IPS DF 19.7 (cell line): Measurements from ENCODE around the gene HDAC9.

Experiments
- DNase-seq: peaks from one replicate; pipeline ENCODE4 v3.0.0-alpha.2; 2013; ENCODE audit warnings: low read depth, low spot score

The HDAC9 gene

GRCh38 chr7:18590241-18590640 is 94.7 kb downstream of the HDAC9 start:
- DNase-seq = no peak

GRCh38 chr7:18590744-18591340 is 95.3 kb downstream of the HDAC9 start:
- DNase-seq = no peak

GRCh38 chr7:18593602-18594279 is 98.2 kb downstream of the HDAC9 start:
- no peak for DNase-seq

GRCh38 chr7:18597754-18598153 is 102.2 kb downstream of the HDAC9 start:
- no peak for DNase-seq

GRCh38 chr7:18607025-18607424 is 111.5 kb downstream of the HDAC9 start:
- DNase-seq = no peak

GRCh38 chr7:18610331-18610948 is 114.9 kb downstream of the HDAC9 start:
- DNase-seq = no peak

- DNase-seq = no peak
Observed at GRCh38 chr7:18614841-18615240, 119.3 kb downstream of the HDAC9 start.

GRCh38 chr7:18619311-18619710 is 123.8 kb downstream of the HDAC9 start:
- no peak for DNase-seq

GRCh38 chr7:18623389-18623788 is 127.8 kb downstream of the HDAC9 start:
- DNase-seq = no peak

- DNase-seq = no peak
Observed at GRCh38 chr7:18624459-18624858, 128.9 kb downstream of the HDAC9 start.

GRCh38 chr7:18626086-18626485 is 130.5 kb downstream of the HDAC9 start:
- no peak for DNase-seq

- DNase-seq = no peak
Observed at GRCh38 chr7:18626717-18627116, 131.2 kb downstream of the HDAC9 start.

GRCh38 chr7:18637516-18637915 is 142.0 kb downstream of the HDAC9 start:
- no peak for DNase-seq

GRCh38 chr7:18638594-18639452 is 143.3 kb downstream of the HDAC9 start:
- no peak for DNase-seq

GRCh38 chr7:18639711-18640110 is 144.2 kb downstream of the HDAC9 start:
- DNase-seq = no peak

GRCh38 chr7:18644981-18645380 is 149.4 kb downstream of the HDAC9 start:
- no peak for DNase-seq

GRCh38 chr7:18647582-18647981 is 152.0 kb downstream of the HDAC9 start:
- DNase-seq = no peak

- no peak for DNase-seq
Observed at GRCh38 chr7:18648849-18649758, 153.6 kb downstream of the HDAC9 start.

- no peak for DNase-seq
Observed at GRCh38 chr7:18653381-18654155, 158.0 kb downstream of the HDAC9 start.

GRCh38 chr7:18654709-18655108 is 159.2 kb downstream of the HDAC9 start:
- no peak for DNase-seq
